GM12878 (cell line): ENCODE data around the gene PCIF1. TPM values are rescaled to one million over a fixed set of nuclear protein-coding genes. Genes with fewer than 3 reads are reported as not detected.

Experiments
- ATF3 ChIP-seq: IDR thresholded peaks from 2 replicates; pipeline ENCODE4 v1.6.1; 2011; ENCODE audit warnings: low read depth, mild to moderate bottlenecking, low read length, moderate library complexity, borderline replicate concordance; ENCODE audit errors: extremely low read depth
- CBFB ChIP-seq: IDR thresholded peaks from 2 replicates; pipeline ENCODE4 v1.6.1; 2016; ENCODE audit warnings: antibody characterized with exemption, low read depth
- CHD1 ChIP-seq: IDR thresholded peaks from 2 replicates; pipeline ENCODE4 v1.6.1; 2012; ENCODE audit warnings: low read depth, low read length, improper control_type of control experiment
- CHD2 ChIP-seq: IDR thresholded peaks from 2 replicates; pipeline ENCODE4 v1.6.1; 2011; ENCODE audit warnings: low read depth, low read length, improper control_type of control experiment, borderline replicate concordance
- CREM ChIP-seq: IDR thresholded peaks from 2 replicates; pipeline ENCODE4 v1.6.1; 2014; ENCODE audit warnings: antibody characterized with exemption, low read depth
- E4F1 ChIP-seq: fragments of 450-650 bp; IDR thresholded peaks from 2 replicates; pipeline ENCODE4 v1.6.1; 2018; ENCODE audit warnings: borderline replicate concordance, mild to moderate bottlenecking; ENCODE audit not compliant: partially characterized antibody
- EGR1 ChIP-seq, 2 experiments: IDR thresholded peaks; 1 replicate in 1 of 2; 2 replicates in 1 of 2; pipeline ENCODE4 v1.6.1; 2011 to 2012; ENCODE audit warnings: low read depth in 2 of 2, low read length in 2 of 2, borderline replicate concordance in 1 of 2, mild to moderate bottlenecking in 1 of 2, moderate library complexity in 1 of 2
- ETV6 ChIP-seq, 2 experiments: fragments of 450-650 bp in 1 of 2; IDR thresholded peaks in 1 of 2; conservative IDR thresholded peaks in 1 of 2; 2 replicates each; pipeline ENCODE4 v1.6.1; 2014; ENCODE audit warnings: antibody characterized with exemption in 1 of 2, borderline replicate concordance in 1 of 2, low read depth in 1 of 2, mild to moderate bottlenecking in 1 of 2, moderate library complexity in 1 of 2
- HDGF ChIP-seq: fragments of 450-650 bp; IDR thresholded peaks from 2 replicates; pipeline ENCODE4 v1.6.1; 2016; ENCODE audit warnings: antibody characterized with exemption
- IKZF2 ChIP-seq, 2 experiments: fragments of 450-650 bp; IDR thresholded peaks; 2 replicates each; pipeline ENCODE4 v1.6.1; 2017; ENCODE audit warnings: mild to moderate bottlenecking in 2 of 2, moderate library complexity in 2 of 2
- NBN ChIP-seq: fragments of 450-650 bp; IDR thresholded peaks from 2 replicates; pipeline ENCODE4 v1.6.1; 2016
- NRF1 ChIP-seq: conservative IDR thresholded peaks from 2 replicates; pipeline ENCODE4 v1.6.1; 2011; ENCODE audit warnings: mild to moderate bottlenecking, low read depth, low read length, improper control_type of control experiment
- PKNOX1 ChIP-seq: fragments of 450-650 bp; IDR thresholded peaks from 2 replicates; pipeline ENCODE4 v1.6.1; 2016; ENCODE audit warnings: mild to moderate bottlenecking
- RUNX3 ChIP-seq: IDR thresholded peaks from 2 replicates; pipeline ENCODE4 v1.6.1; 2012; ENCODE audit warnings: low read length, inconsistent platforms
- SMARCA5 ChIP-seq: fragments of 450-650 bp; IDR thresholded peaks from 2 replicates; pipeline ENCODE4 v1.6.1; 2017; ENCODE audit warnings: mild to moderate bottlenecking
- TAF1 ChIP-seq: IDR thresholded peaks from 2 replicates; pipeline ENCODE4 v1.6.1; 2011; ENCODE audit warnings: mild to moderate bottlenecking, low read depth, low read length, borderline replicate concordance
- TBL1XR1 ChIP-seq: IDR thresholded peaks from 2 replicates; pipeline ENCODE4 v1.6.1; 2012; ENCODE audit warnings: low read depth, low read length, improper control_type of control experiment
- YBX1 ChIP-seq: fragments of 450-650 bp; IDR thresholded peaks from 2 replicates; pipeline ENCODE4 v1.6.1; 2016; ENCODE audit warnings: antibody characterized with exemption
- ZNF592 ChIP-seq: fragments of 450-650 bp; IDR thresholded peaks from 2 replicates; pipeline ENCODE4 v1.6.1; 2017; ENCODE audit warnings: mild to moderate bottlenecking, moderate library complexity
- polyA plus RNA-seq, 11 experiments: library from polyadenylated mRNA; depleted of rRNA in 4 of 11; unstranded in 6 of 11; stranded (reverse) in 5 of 11; fragments of >200 nt; fragmentation: Nextera tagmentation in 4 of 11; fragmentation: Illumina TruSeq in 1 of 11; extraction: Ambion mirVana in 4 of 11; extraction: Trizol in 1 of 11; gene quantifications; 1 replicate in 1 of 11; 2 replicates in 10 of 11; pipeline versions ENCODE4 v1.2.1 to v1.2.3, GENCODE V29; 2011 to 2016; ENCODE audit warnings: inconsistent platforms in 2 of 11, missing spikeins in 2 of 11, low read depth in 1 of 11
- total RNA-seq, 4 experiments: library from RNA; depleted of rRNA in 3 of 4; stranded (reverse); fragments of >200 nt in 3 of 4; fragmentation: Illumina TruSeq in 1 of 4; extraction: Trizol in 1 of 4; gene quantifications; 2 replicates each; pipeline versions ENCODE4 v1.2.1 to v1.2.3, GENCODE V29; 2013 to 2021

PCIF1 gene
- total and polyA plus RNA-seq, 10 of the 15 experiments (the other 5 are each of a cell fraction or from before 2014, with no cell fraction given): 8.4 to 32.9 (median 17.6) TPM

GRCh38 chr20:45946149-45946970 lies 11.9 kb downstream of the PCIF1 start (continued):
- no peak for TF ChIP-seq ATF3
- no peak for TF ChIP-seq PKNOX1
- TF ChIP-seq IKZF2 (IDR thresholded peaks at IDR 0.05): no peak
- TF ChIP-seq CBFB: no peak
- no peak for TF ChIP-seq CHD2
- no peak for TF ChIP-seq CREM
- TF ChIP-seq YBX1: no peak
- TF ChIP-seq TBL1XR1: no peak
- TF ChIP-seq ETV6 (conservative IDR thresholded peaks at IDR 0.05 in 1 of 2, IDR thresholded peaks at IDR 0.05 in 1 of 2; ENCODE audit: borderline replicate concordance in 1 of 2, low read depth in 1 of 2): no peak
- no peak for TF ChIP-seq E4F1
- no peak for TF ChIP-seq CHD1
- no peak for TF ChIP-seq EGR1 (IDR thresholded peaks at IDR 0.05; ENCODE audit: borderline replicate concordance in 1 of 2, low read depth in 2 of 2, low read length in 2 of 2)
- no peak for TF ChIP-seq HDGF
- TF ChIP-seq ZNF592: no peak
- TF ChIP-seq NRF1: no peak
- 0 out of 2 replicates have a peak, but pooled peaks have one; percentile 3 for TF ChIP-seq RUNX3
- no peak for TF ChIP-seq NBN
- no peak for TF ChIP-seq SMARCA5
- no peak for TF ChIP-seq TAF1
